Endothelial cell of umbilical vein (primary cell): ENCODE measurements around the gene KCNQ2. TPM values are rescaled to one million over a fixed set of nuclear protein-coding genes. Genes with fewer than 3 reads are reported as not detected.

Experiments
- BruUV-seq: library from RNA; stranded (reverse); fragments of 400-500 nt; replicated peaks from 2 replicates; lab custom pipeline; 2021; lab: Mats Ljungman, UMichigan
- CTCF ChIA-PET: fragments of 300-600, 350-600 bp; sonication (Branson Sonifier 250); formaldehyde crosslinking; loops from one replicate; lab custom pipeline; 2021; ENCODE audit warnings: antibody characterized with exemption, inconsistent platforms; lab: Charles Lee
- POLR2A ChIA-PET: fragments of 300-600, 350-600 bp; sonication (Branson Sonifier 250); formaldehyde crosslinking; loops from one replicate; lab custom pipeline; 2021; ENCODE audit warnings: antibody characterized with exemption, inconsistent platforms; lab: Charles Lee
- DNase-seq: peaks from one replicate; pipeline ENCODE4 v3.0.0-alpha.2; 2011; ENCODE audit warnings: low read depth, low spot score
- FAIRE-seq: peaks from 2 replicates; lab custom pipeline; 2011; peaks lifted over from hg19 to GRCh38; lab: Jason Lieb, UNC
- H2AFZ ChIP-seq: 2 replicates; pipeline ENCODE4 v1.6.0; 2012; ENCODE audit warnings: low read depth, low read length, control low read depth, inconsistent platforms
- H3K27ac ChIP-seq: 2 replicates; pipeline ENCODE4 v1.5.1; 2011; ENCODE audit warnings: low read depth, mild to moderate bottlenecking, control low read depth, low read length, moderate library complexity; ENCODE audit not compliant: insufficient read depth
- H3K27me3 ChIP-seq, 2 experiments: 2 replicates each; pipeline versions ENCODE4 v1.6.0 to v1.6.1; 2011; ENCODE audit warnings: low read length in 2 of 2, mixed read lengths in 1 of 2; ENCODE audit not compliant: control insufficient read depth in 2 of 2, insufficient read depth in 2 of 2
- H3K36me3 ChIP-seq, 2 experiments: 2 replicates in 1 of 2; 3 replicates in 1 of 2; pipeline ENCODE4 v1.5.1; 2011; ENCODE audit warnings: low read length in 2 of 2, mild to moderate bottlenecking in 1 of 2, moderate library complexity in 1 of 2; ENCODE audit not compliant: control insufficient read depth in 2 of 2, insufficient read depth in 2 of 2; ENCODE audit errors: extremely low read depth in 1 of 2
- H3K4me1 ChIP-seq: 3 replicates; pipeline ENCODE4 v1.5.1; 2011; ENCODE audit warnings: mild to moderate bottlenecking, low read length; ENCODE audit not compliant: control insufficient read depth, insufficient read depth; ENCODE audit errors: extremely low read depth
- H3K4me2 ChIP-seq: 2 replicates; pipeline ENCODE4 v1.6.1; 2011; ENCODE audit warnings: low read length, control low read depth, mixed read lengths; ENCODE audit not compliant: insufficient read depth
- H3K4me3 ChIP-seq, 3 experiments: fragments of 200-600 bp in 1 of 3; sonication (generic), shearing (Covaris generic) in 1 of 3; replicated peaks in 1 of 3; 2 replicates each; pipeline ENCODE4 v1.5.1; 2011 to 2016; ENCODE audit warnings: control low read depth in 3 of 3, low read length in 3 of 3, mild to moderate bottlenecking in 2 of 3, inconsistent platforms in 1 of 3, low read depth in 1 of 3, moderate library complexity in 1 of 3; ENCODE audit not compliant: insufficient read depth in 1 of 3
- H3K79me2 ChIP-seq: 2 replicates; pipeline ENCODE4 v1.6.0; 2012; ENCODE audit warnings: low read length, inconsistent platforms; ENCODE audit not compliant: control insufficient read depth, insufficient read depth
- H3K9ac ChIP-seq: replicated peaks from 2 replicates; pipeline ENCODE3; 2011; ENCODE audit warnings: low read length, control low read depth; ENCODE audit not compliant: insufficient read depth; ENCODE audit errors: extremely low read depth
- H3K9me1 ChIP-seq: replicated peaks from 3 replicates; pipeline ENCODE4 v1.6.0; 2011; ENCODE audit warnings: mild to moderate bottlenecking, low read length; ENCODE audit not compliant: control insufficient read depth, insufficient read depth; ENCODE audit errors: extremely low read depth
- H3K9me3 ChIP-seq: replicated peaks from 2 replicates; pipeline ENCODE4 v1.5.1; 2012; ENCODE audit warnings: low read length, inconsistent platforms; ENCODE audit not compliant: control insufficient read depth, insufficient read depth
- H4K20me1 ChIP-seq: replicated peaks from 2 replicates; pipeline ENCODE3; 2011; ENCODE audit warnings: mild to moderate bottlenecking, low read length; ENCODE audit not compliant: control insufficient read depth, insufficient read depth; ENCODE audit errors: extremely low read depth
- EZH2 ChIP-seq: IDR thresholded peaks from 2 replicates; pipeline ENCODE4 v1.6.1; 2012; ENCODE audit warnings: borderline replicate concordance, low read depth, mild to moderate bottlenecking, moderate library complexity, low read length, inconsistent platforms; ENCODE audit not compliant: severe bottlenecking
- FOS ChIP-seq: IDR thresholded peaks from 2 replicates; pipeline ENCODE4 v1.6.1; 2011; ENCODE audit warnings: mild to moderate bottlenecking, low read length, moderate library complexity, borderline replicate concordance; ENCODE audit not compliant: insufficient read depth
- GATA2 ChIP-seq: IDR thresholded peaks from 2 replicates; pipeline ENCODE4 v1.7.0; 2011; ENCODE audit warnings: low read depth, mild to moderate bottlenecking, moderate library complexity, mixed read lengths, low read length; ENCODE audit not compliant: insufficient read length, insufficient read depth
- JUN ChIP-seq: IDR thresholded peaks from 2 replicates; pipeline ENCODE4 v1.6.1; 2011; ENCODE audit warnings: borderline replicate concordance, low read depth; ENCODE audit not compliant: insufficient read length, insufficient read depth
- MYC ChIP-seq: IDR thresholded peaks from one replicate; pipeline ENCODE4 v1.6.1; 2011; ENCODE audit warnings: mild to moderate bottlenecking, low read depth, low read length
- POLR2A ChIP-seq: IDR thresholded peaks from 2 replicates; pipeline ENCODE4 v1.6.1; 2012; ENCODE audit warnings: low read depth, mild to moderate bottlenecking, control low read depth, low read length
- POLR2AphosphoS5 ChIP-seq: IDR thresholded peaks from 2 replicates; pipeline ENCODE4 v1.6.1; 2012; ENCODE audit warnings: low read depth, mild to moderate bottlenecking, control low read depth, low read length, moderate library complexity; ENCODE audit not compliant: insufficient read depth
- dilution Hi-C: fragments of 300-500 bp; cut with MboI; formaldehyde crosslinking; loops from one replicate; pipeline ENCODE4 v1.15.0; 2019; ENCODE audit warnings: low sequenced_read_pairs; ENCODE audit not compliant: extremely low pct_ligation_motif_present
- intact Hi-C: fragments of 100-400 bp; cut with micrococcal nuclease; formaldehyde crosslinking; loops from one replicate; pipeline ENCODE4 v1.10.0; 2022
- polyA plus RNA-seq, 4 experiments: library from polyadenylated mRNA; depleted of rRNA in 3 of 4; stranded (reverse) in 3 of 4; unstranded in 1 of 4; fragments of >200 nt; gene quantifications; 2 replicates each; pipeline versions ENCODE4 v1.2.1 to v1.2.3, GENCODE V29; 2011 to 2012; ENCODE audit warnings: missing spikeins in 1 of 4
- total RNA-seq: library from RNA; stranded (reverse); gene quantifications from 2 replicates; pipeline ENCODE4 v1.2.3, GENCODE V29; 2021
- TF ChIP-seq, protein P1 (sequence below): IDR thresholded peaks from 2 replicates; pipeline ENCODE4 v1.6.1; 2011; ENCODE audit not compliant: insufficient read depth, insufficient read length
- TF ChIP-seq, protein P2 (sequence below), 2 donors: IDR thresholded peaks; 1 replicate in 1 of 2; 2 replicates in 1 of 2; pipeline ENCODE4 v1.5.1; 2011; ENCODE audit warnings: low read length in 2 of 2, mild to moderate bottlenecking in 2 of 2, moderate library complexity in 2 of 2, control low read depth in 1 of 2, inconsistent platforms in 1 of 2, low read depth in 1 of 2; ENCODE audit not compliant: insufficient read depth in 1 of 2; ENCODE audit errors: extremely low read depth in 1 of 2

Gene KCNQ2
- total and polyA plus RNA-seq, 2 donors (not counting 3 experiments of a cell fraction or from before 2014, with no cell fraction given) = not detected

DNA sequence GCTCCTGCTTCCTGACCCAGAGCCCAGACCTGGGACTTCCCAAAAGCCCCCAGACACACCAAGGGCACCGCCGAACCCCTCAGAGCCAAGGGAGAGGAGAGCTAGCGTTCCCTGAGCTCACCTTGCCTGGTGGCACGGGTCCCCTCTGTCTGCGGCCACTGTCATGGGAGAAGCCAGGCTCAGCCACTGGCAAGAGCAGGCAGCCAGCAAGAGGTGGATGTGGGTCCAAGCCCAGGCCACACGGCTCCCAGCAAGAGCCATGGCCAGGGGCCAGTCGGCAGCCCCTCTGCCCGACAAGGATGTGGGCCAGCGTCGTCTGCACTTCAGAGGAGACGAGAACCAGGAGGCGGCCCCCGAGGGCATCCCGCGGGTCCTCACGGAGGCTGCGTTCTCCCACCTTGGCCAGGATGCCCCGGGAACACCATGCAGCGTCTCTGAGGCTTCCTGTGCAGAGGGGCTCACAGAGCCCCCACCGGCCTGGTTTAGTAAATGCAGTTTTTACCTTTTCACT lies 46.0 kb upstream of the KCNQ2 start:
- dilution Hi-C loops = no loop called here
- H2AFZ ChIP-seq = no peak overlapping the region
- H3K79me2 ChIP-seq = peaks cover 16% of the 10 kb centered on the region
- H3K9me1 ChIP-seq = no peaks in the 10 kb centered on the region
- H3K27me3 ChIP-seq = no peaks in the 10 kb centered on the region
- no peak overlapping the region for H3K4me3 ChIP-seq
- no peak overlapping the region for H3K4me2 ChIP-seq
- ChIA-PET CTCF (interaction anchor here (1.1 to 1.9 kb wide), 3 partner anchors 15 to 22 kb away, joined by 3 to 13 read pairs (median 5); partner anchors contain the start of gene PTK6), POLR2A (no interaction called here)
- DNase-seq (no peak), FAIRE-seq (no peak)
- no peaks in the 10 kb centered on the region for H3K9me3 ChIP-seq
- intact Hi-C loops = loop anchor here (10.0 kb wide), 1 partner anchor 84 kb away; no protein-coding TSS in a partner anchor
- H3K4me1 ChIP-seq = peaks cover 12% of the 10 kb centered on the region
- peaks cover 0 to 2% of the 10 kb centered on the region in 2 experiments for H3K36me3 ChIP-seq
- no peaks in the 10 kb centered on the region for H4K20me1 ChIP-seq
- H3K27ac ChIP-seq = no peak overlapping the region
- TF ChIP-seq, protein P1, sequence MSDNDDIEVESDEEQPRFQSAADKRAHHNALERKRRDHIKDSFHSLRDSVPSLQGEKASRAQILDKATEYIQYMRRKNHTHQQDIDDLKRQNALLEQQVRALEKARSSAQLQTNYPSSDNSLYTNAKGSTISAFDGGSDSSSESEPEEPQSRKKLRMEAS = no peak
- TF ChIP-seq, protein P2, sequence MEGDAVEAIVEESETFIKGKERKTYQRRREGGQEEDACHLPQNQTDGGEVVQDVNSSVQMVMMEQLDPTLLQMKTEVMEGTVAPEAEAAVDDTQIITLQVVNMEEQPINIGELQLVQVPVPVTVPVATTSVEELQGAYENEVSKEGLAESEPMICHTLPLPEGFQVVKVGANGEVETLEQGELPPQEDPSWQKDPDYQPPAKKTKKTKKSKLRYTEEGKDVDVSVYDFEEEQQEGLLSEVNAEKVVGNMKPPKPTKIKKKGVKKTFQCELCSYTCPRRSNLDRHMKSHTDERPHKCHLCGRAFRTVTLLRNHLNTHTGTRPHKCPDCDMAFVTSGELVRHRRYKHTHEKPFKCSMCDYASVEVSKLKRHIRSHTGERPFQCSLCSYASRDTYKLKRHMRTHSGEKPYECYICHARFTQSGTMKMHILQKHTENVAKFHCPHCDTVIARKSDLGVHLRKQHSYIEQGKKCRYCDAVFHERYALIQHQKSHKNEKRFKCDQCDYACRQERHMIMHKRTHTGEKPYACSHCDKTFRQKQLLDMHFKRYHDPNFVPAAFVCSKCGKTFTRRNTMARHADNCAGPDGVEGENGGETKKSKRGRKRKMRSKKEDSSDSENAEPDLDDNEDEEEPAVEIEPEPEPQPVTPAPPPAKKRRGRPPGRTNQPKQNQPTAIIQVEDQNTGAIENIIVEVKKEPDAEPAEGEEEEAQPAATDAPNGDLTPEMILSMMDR (IDR thresholded peaks at IDR 0.05; ENCODE audit: extremely low read depth in 1 of 2, insufficient read depth in 1 of 2, low read depth in 1 of 2, low read length in 2 of 2) = no peak
- TF ChIP-seq POLR2A (no peak), JUN (no peak), GATA2 (no peak), FOS (no peak), EZH2 (no peak), MYC (no peak), POLR2AphosphoS5 (no peak)
- H3K9ac ChIP-seq = no peak overlapping the region
- no TSS peak for BruUV-seq
